Endothelial cell (in vitro differentiated cells): Measurements from ENCODE around the gene TSPAN7. TPM values are rescaled to one million over a fixed set of nuclear protein-coding genes. Genes with fewer than 3 reads are reported as not detected.
A peak's percentile ranks its signal among the peaks of the same experiment; 100 is the strongest.

Source experiments
- DNase-seq: peaks from one replicate; pipeline ENCODE4 v3.0.0; 2021; ENCODE audit warnings: low spot score
- H3K27ac Mint-ChIP-seq: one replicate; pipeline ENCODE4 v1.8.0; 2021; ENCODE audit warnings: mixed read lengths, inconsistent platforms; ENCODE audit not compliant: unreplicated experiment
- H3K27me3 Mint-ChIP-seq: one replicate; pipeline ENCODE4 v1.8.0; 2021; ENCODE audit warnings: mild to moderate bottlenecking, moderate library complexity, mixed read lengths, inconsistent platforms; ENCODE audit not compliant: unreplicated experiment
- H3K36me3 Mint-ChIP-seq: one replicate; pipeline ENCODE4 v1.8.0; 2021; ENCODE audit warnings: mild to moderate bottlenecking, low read depth, mixed read lengths, inconsistent platforms; ENCODE audit not compliant: unreplicated experiment
- H3K4me1 Mint-ChIP-seq: one replicate; pipeline ENCODE4 v1.8.0; 2021; ENCODE audit warnings: mild to moderate bottlenecking, mixed read lengths, inconsistent platforms; ENCODE audit not compliant: unreplicated experiment
- H3K4me3 Mint-ChIP-seq: one replicate; pipeline ENCODE4 v1.8.0; 2021; ENCODE audit warnings: mild to moderate bottlenecking, mixed read lengths, inconsistent platforms; ENCODE audit not compliant: unreplicated experiment
- H3K9me3 Mint-ChIP-seq: one replicate; pipeline ENCODE4 v1.8.0; 2021; ENCODE audit warnings: mixed read lengths, inconsistent platforms; ENCODE audit not compliant: unreplicated experiment
- total RNA-seq: library from RNA; stranded (reverse); fragmentation: NEBNext Ultra II Directional; extraction: Animal tissue kit (Norgen Biotek cat#: 25700); gene quantifications from one replicate; pipeline ENCODE4 v1.2.1, GENCODE V29; 2021; ENCODE audit not compliant: unreplicated experiment
- TF ChIP-seq, protein P1 (sequence below): fragments of 200-600 bp; sonication (generic); IDR thresholded peaks from one replicate; pipeline ENCODE4 v1.5.0; 2021; ENCODE audit warnings: antibody characterized with exemption; ENCODE audit not compliant: unreplicated experiment

The TSPAN7 gene
- total RNA-seq, 1 donor from 2014 or later, result 12.4 TPM

DNA sequence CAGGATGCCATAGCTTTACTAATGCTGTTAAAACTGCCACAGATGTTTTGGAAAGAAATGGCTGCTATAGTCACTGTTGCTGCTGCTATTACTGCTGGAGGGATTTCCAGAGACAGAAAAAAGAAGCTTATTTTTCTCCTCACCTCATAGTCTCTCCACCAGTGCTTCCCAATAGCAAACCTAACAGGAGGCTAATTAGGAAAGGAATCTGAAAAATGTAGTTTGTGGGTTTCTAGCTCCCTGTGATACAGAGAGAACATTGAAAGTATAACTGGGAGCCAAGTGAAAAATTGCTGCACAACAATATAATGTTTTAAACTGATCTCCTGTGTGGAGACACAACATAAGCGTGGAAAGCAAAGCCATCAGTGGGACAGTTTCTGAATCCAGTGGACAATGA, 8.6 kb upstream of the TSPAN7 start:
- no peak overlapping the region for H3K4me3 Mint-ChIP-seq

GRCh38 chrX:38558686-38559085, 2.7 kb upstream of the TSPAN7 start:
- Mint-ChIP-seq H3K36me3 (no peaks in the 10 kb centered on the region), H3K27ac (no peak overlapping the region), H3K4me1 (no peaks in the 10 kb centered on the region), H3K4me3 (no peak overlapping the region), H3K9me3 (no peaks in the 10 kb centered on the region), H3K27me3 (peaks cover 2% of the 10 kb centered on the region)
- no peak for DNase-seq
- TF ChIP-seq, protein P1, sequence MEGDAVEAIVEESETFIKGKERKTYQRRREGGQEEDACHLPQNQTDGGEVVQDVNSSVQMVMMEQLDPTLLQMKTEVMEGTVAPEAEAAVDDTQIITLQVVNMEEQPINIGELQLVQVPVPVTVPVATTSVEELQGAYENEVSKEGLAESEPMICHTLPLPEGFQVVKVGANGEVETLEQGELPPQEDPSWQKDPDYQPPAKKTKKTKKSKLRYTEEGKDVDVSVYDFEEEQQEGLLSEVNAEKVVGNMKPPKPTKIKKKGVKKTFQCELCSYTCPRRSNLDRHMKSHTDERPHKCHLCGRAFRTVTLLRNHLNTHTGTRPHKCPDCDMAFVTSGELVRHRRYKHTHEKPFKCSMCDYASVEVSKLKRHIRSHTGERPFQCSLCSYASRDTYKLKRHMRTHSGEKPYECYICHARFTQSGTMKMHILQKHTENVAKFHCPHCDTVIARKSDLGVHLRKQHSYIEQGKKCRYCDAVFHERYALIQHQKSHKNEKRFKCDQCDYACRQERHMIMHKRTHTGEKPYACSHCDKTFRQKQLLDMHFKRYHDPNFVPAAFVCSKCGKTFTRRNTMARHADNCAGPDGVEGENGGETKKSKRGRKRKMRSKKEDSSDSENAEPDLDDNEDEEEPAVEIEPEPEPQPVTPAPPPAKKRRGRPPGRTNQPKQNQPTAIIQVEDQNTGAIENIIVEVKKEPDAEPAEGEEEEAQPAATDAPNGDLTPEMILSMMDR, result no peak

More for the DNA sequence above, 8.6 kb upstream of the TSPAN7 start:
- no peaks in the 10 kb centered on the region for H3K27me3 Mint-ChIP-seq
- H3K9me3 Mint-ChIP-seq, result no peaks in the 10 kb centered on the region
- H3K36me3 Mint-ChIP-seq, result no peaks in the 10 kb centered on the region
- no peaks in the 10 kb centered on the region for H3K4me1 Mint-ChIP-seq
- H3K27ac Mint-ChIP-seq, result no peak overlapping the region
- no peak for DNase-seq
- TF ChIP-seq, protein P1, result no peak

- Mint-ChIP-seq H3K36me3 (no peaks in the 10 kb centered on the region), H3K9me3 (no peaks in the 10 kb centered on the region), H3K27me3 (peaks cover 2% of the 10 kb centered on the region), H3K4me1 (no peaks in the 10 kb centered on the region), H3K27ac (no peak overlapping the region), H3K4me3 (no peak overlapping the region)
- TF ChIP-seq, protein P1, result no peak
- no peak for DNase-seq
These were observed 591 bp upstream of the TSPAN7 start for GRCh38 chrX:38560776-38561125.

- Mint-ChIP-seq H3K36me3 (no peaks in the 10 kb centered on the region), H3K27ac (no peak overlapping the region), H3K4me1 (no peaks in the 10 kb centered on the region), H3K27me3 (peaks cover 2% of the 10 kb centered on the region), H3K4me3 (peak overlapping the region; percentile 92), H3K9me3 (no peaks in the 10 kb centered on the region)
- DNase-seq, result peak; percentile 15
- TF ChIP-seq, protein P1, result no peak
These were observed 793 bp downstream of the TSPAN7 start for GRCh38 chrX:38561951-38562719.

DNA sequence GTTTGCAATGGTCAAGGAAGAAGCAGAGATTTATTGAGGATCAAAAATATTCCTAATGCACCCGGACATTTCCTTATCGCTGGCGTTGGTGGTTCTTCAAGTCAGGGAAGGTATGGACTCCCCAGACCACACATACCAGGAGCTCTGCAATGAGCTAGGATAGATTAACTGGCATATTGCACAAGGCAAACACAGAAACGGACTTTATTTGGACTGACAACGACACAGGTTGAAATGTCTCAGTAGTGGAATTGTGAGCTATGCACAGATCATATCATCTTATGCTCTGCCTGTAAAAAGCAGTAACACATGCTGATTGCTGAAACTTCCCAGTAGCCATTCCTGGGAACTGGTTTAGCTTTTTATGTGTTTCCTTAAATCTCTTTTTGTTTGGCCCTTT, 1.7 kb downstream of the TSPAN7 start:
- H3K36me3 Mint-ChIP-seq, result no peaks in the 10 kb centered on the region
- DNase-seq, result no peak
- no peak overlapping the region for H3K4me3 Mint-ChIP-seq
- H3K27me3 Mint-ChIP-seq, result peaks cover 2% of the 10 kb centered on the region
- no peaks in the 10 kb centered on the region for H3K4me1 Mint-ChIP-seq
- H3K9me3 Mint-ChIP-seq, result no peaks in the 10 kb centered on the region
- TF ChIP-seq, protein P1, result no peak
- H3K27ac Mint-ChIP-seq, result no peak overlapping the region
